HEK293T (cell line): ENCODE results near the gene VAV2.

ENCODE experiments used
- HDGF ChIP-seq: fragments of 450-650 bp; IDR thresholded peaks from 2 replicates; pipeline ENCODE4 v1.6.1; 2017; ENCODE audit warnings: antibody characterized with exemption, borderline replicate concordance
- L3MBTL2 ChIP-seq: fragments of 450-650 bp; conservative IDR thresholded peaks from 2 replicates; pipeline ENCODE4 v1.6.1; 2016; ENCODE audit warnings: mild to moderate bottlenecking
- LEF1 ChIP-seq: fragments of 450-650 bp; IDR thresholded peaks from 2 replicates; pipeline ENCODE4 v1.6.1; 2017; ENCODE audit warnings: mild to moderate bottlenecking, borderline replicate concordance
- PKNOX1 ChIP-seq: fragments of 450-650 bp; IDR thresholded peaks from 2 replicates; pipeline ENCODE4 v1.6.1; 2016
- SP1 ChIP-seq: fragments of 450-650 bp; IDR thresholded peaks from 2 replicates; pipeline ENCODE4 v1.6.1; 2017
- ZNF384 ChIP-seq: fragments of 450-650 bp; IDR thresholded peaks from 2 replicates; pipeline ENCODE4 v1.6.1; 2016

DNA sequence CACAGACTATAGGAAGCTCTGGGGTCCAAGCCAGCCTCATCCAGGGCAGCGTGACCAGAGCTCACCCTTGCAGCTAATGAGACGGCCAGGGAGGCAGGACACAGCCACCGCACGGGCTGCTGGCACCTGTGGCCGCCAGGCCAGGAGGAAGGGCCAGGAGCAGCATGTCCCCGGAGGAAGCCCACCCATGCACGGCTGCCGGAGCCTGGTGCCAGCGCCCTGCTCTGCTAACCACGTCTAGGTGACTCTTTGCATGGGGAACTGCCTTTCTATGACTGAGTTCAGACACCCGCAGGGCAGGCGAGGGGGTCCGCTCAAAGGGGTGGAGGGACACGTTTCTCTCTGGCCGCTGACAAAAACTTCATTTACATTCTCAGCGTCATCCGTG lies 185.5 kb downstream of the VAV2 start:
- no peak for TF ChIP-seq ZNF384
- no peak for TF ChIP-seq PKNOX1
- TF ChIP-seq SP1: no peak
- no peak for TF ChIP-seq L3MBTL2
- TF ChIP-seq LEF1: no peak
- no peak for TF ChIP-seq HDGF
